ENCODE measurements around the gene PTH2. TPM values are rescaled to one million over a fixed set of nuclear protein-coding genes. Genes with fewer than 3 reads are reported as not detected.

Gene PTH2
- total and polyA plus RNA-seq, 10 of the 15 experiments (the other 5 are each of a cell fraction or from before 2014, with no cell fraction given): not detected

DNA sequence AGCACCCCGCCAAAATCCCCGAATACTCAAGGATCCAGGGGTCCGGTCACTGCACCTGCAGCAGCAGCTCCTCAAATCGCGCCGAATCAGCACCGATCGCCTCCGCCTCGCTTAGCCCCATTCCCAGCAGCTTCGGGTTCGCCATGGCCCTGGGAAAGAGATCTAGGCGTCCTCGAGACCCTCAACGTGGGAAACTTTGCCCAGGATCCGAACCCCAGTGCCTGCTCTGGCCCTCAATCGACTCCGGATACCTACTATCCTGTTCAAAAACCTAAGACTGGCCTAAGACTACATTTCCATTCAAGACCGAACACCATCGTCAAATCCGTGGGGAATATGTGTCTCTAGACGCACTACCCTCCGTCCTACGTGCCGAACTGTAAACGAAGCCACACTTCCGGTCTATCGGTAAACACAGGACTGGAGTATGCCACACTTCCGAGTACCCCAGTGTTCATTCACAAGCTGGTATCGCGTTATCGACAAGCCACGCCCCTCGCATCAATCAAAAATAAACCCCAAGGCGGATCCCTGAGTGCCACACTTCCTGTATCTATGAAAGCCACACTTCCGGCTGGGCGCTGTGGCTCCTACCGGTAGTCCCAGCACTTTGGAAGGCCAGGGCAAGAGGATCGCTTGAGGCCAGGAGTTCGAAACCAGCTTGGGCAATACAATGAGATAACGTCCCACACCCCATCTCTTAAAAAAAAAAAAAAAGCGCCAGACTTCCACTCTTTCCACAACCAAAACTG lies 28.4 kb upstream of the PTH2 start, which contains the start of gene PIH1D1 (continued):
- TF ChIP-seq SIX5 (IDR thresholded peaks at IDR 0.05; ENCODE audit: low read depth, low read length, severe bottlenecking) (peak; percentile 71), MAX (IDR thresholded peaks at IDR 0.05; ENCODE audit: low read depth, low read length) (no peak), ZNF592 (IDR thresholded peaks at IDR 0.05) (peak; percentile 100), ESRRA (IDR thresholded peaks at IDR 0.05; ENCODE audit: low read length) (no peak), JUND (IDR thresholded peaks at IDR 0.05; ENCODE audit: low read depth, low read length) (no peak), PML (IDR thresholded peaks at IDR 0.05; ENCODE audit: low read length) (peak; percentile 63; the same call in 1 of the 2 replicates), RB1 (IDR thresholded peaks at IDR 0.05; ENCODE audit: borderline replicate concordance) (no peak; the same call in 1 of the 2 replicates), POLR2AphosphoS2 (IDR thresholded peaks at IDR 0.05; ENCODE audit: low read depth, low read length) (peak; percentile 69; the same call in 1 of the 2 replicates), RBBP5 (conservative IDR thresholded peaks at IDR 0.05) (no peak), FOXK2 (IDR thresholded peaks at IDR 0.05) (peak; percentile 91), STAT3 (IDR thresholded peaks at IDR 0.05; ENCODE audit: low read depth, low read length) (no peak), ZNF207 (IDR thresholded peaks at IDR 0.05; ENCODE audit: borderline replicate concordance) (peak; percentile 41; the same call in 1 of the 2 replicates), EGR1 (IDR thresholded peaks at IDR 0.05; ENCODE audit: borderline replicate concordance in 1 of 2, low read depth in 2 of 2, low read length in 2 of 2) (no peak), ATF2 (IDR thresholded peaks at IDR 0.05; ENCODE audit: low read length) (no peak), MEF2B (IDR thresholded peaks at IDR 0.05; ENCODE audit: partially characterized antibody, poor library complexity, severe bottlenecking) (peak; percentile 94)
- TF ChIP-seq, protein P1, sequence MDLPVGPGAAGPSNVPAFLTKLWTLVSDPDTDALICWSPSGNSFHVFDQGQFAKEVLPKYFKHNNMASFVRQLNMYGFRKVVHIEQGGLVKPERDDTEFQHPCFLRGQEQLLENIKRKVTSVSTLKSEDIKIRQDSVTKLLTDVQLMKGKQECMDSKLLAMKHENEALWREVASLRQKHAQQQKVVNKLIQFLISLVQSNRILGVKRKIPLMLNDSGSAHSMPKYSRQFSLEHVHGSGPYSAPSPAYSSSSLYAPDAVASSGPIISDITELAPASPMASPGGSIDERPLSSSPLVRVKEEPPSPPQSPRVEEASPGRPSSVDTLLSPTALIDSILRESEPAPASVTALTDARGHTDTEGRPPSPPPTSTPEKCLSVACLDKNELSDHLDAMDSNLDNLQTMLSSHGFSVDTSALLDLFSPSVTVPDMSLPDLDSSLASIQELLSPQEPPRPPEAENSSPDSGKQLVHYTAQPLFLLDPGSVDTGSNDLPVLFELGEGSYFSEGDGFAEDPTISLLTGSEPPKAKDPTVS (IDR thresholded peaks at IDR 0.05; ENCODE audit: low read depth, low read length): no peak
- TF ChIP-seq, protein P2, sequence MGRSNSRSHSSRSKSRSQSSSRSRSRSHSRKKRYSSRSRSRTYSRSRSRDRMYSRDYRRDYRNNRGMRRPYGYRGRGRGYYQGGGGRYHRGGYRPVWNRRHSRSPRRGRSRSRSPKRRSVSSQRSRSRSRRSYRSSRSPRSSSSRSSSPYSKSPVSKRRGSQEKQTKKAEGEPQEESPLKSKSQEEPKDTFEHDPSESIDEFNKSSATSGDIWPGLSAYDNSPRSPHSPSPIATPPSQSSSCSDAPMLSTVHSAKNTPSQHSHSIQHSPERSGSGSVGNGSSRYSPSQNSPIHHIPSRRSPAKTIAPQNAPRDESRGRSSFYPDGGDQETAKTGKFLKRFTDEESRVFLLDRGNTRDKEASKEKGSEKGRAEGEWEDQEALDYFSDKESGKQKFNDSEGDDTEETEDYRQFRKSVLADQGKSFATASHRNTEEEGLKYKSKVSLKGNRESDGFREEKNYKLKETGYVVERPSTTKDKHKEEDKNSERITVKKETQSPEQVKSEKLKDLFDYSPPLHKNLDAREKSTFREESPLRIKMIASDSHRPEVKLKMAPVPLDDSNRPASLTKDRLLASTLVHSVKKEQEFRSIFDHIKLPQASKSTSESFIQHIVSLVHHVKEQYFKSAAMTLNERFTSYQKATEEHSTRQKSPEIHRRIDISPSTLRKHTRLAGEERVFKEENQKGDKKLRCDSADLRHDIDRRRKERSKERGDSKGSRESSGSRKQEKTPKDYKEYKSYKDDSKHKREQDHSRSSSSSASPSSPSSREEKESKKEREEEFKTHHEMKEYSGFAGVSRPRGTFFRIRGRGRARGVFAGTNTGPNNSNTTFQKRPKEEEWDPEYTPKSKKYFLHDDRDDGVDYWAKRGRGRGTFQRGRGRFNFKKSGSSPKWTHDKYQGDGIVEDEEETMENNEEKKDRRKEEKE (IDR thresholded peaks at IDR 0.05): no peak

Measured in GM12878 (cell line).